Gastrocnemius medialis (tissue), 4 donors: Measurements from ENCODE around the gene VWA3B. TPM values are rescaled to one million over a fixed set of nuclear protein-coding genes. Genes with fewer than 3 reads are reported as not detected.
"Not testable (repeated sequence)": the region's sequence is repeated elsewhere in the genome, so short reads cannot be mapped to it uniquely, and the experiment has no call there.

Experiments
- ATAC-seq, 2 donors: fragments of 150-250 bp; one replicate each; pipeline ENCODE4 v1.9.1; 2016
- DNase-seq, 2 donors: peaks; one replicate each; pipeline ENCODE4 v3.0.0-alpha.2; 2019
- H3K27ac ChIP-seq, 4 donors: fragments of 200-600 bp; sonication (generic); 1 replicate in 1 of 4; 2 replicates in 3 of 4; pipeline ENCODE4 v1.5.1; 2016 to 2018; ENCODE audit warnings: mild to moderate bottlenecking in 2 of 4, moderate library complexity in 1 of 4
- H3K27me3 ChIP-seq, 3 donors: fragments of 200-600 bp; sonication (generic) in 2 of 3; 1 replicate in 1 of 3; 2 replicates in 2 of 3; pipeline versions ENCODE4 v1.5.1 to v1.6.0; 2016 to 2019; ENCODE audit warnings: mild to moderate bottlenecking in 1 of 3, moderate library complexity in 1 of 3
- H3K36me3 ChIP-seq, 2 donors: fragments of 200-600 bp; sonication (generic) in 1 of 2; one replicate each; pipeline ENCODE4 v1.5.1; 2017 to 2018
- H3K4me1 ChIP-seq, 2 donors: fragments of 200-600 bp; sonication (generic) in 1 of 2; one replicate each; pipeline ENCODE4 v1.5.1; 2016 to 2017; ENCODE audit warnings: mild to moderate bottlenecking in 2 of 2
- H3K4me3 ChIP-seq, 4 donors: fragments of 200-600 bp; sonication (generic) in 3 of 4; 1 replicate in 1 of 4; 2 replicates in 3 of 4; pipeline ENCODE4 v1.5.1; 2016 to 2019; ENCODE audit warnings: mild to moderate bottlenecking in 2 of 4
- H3K9me3 ChIP-seq, 3 donors: fragments of 200-600 bp; sonication (generic) in 2 of 3; 1 replicate in 1 of 3; 2 replicates in 2 of 3; pipeline ENCODE4 v1.5.1; 2016 to 2019
- POLR2A ChIP-seq, 2 donors: fragments of 450-650 bp; IDR thresholded peaks; one replicate each; pipeline ENCODE4 v1.6.1; 2017; ENCODE audit warnings: antibody characterized with exemption in 2 of 2, mild to moderate bottlenecking in 2 of 2, moderate library complexity in 2 of 2
- in situ Hi-C, 4 donors: fragments of 200-750 bp; cut with MboI; loops; one replicate each; pipeline versions ENCODE4 v1.15.0 to v1.8.0; 2017; ENCODE audit warnings: low sequenced_read_pairs in 4 of 4
- intact Hi-C: fragments of 100-400 bp; cut with DNase I; formaldehyde crosslinking; loops from one replicate; pipeline ENCODE4 v1.15.1; 2023; ENCODE audit warnings: low total_unique reads
- total RNA-seq, 4 donors: library from RNA; depleted of rRNA; stranded (reverse); fragments of >200 nt; gene quantifications; one replicate each; pipeline versions ENCODE4 v1.1.0 to v1.2.3, GENCODE V29; 2016
- TF ChIP-seq, protein P1 (sequence below), 5 experiments: fragments of 450-650 bp in 3 of 5; fragments of 200-600 bp in 2 of 5; sonication (generic) in 2 of 5; IDR thresholded peaks in 4 of 5; conservative IDR thresholded peaks in 1 of 5; 1 replicate in 4 of 5; 2 replicates in 1 of 5; pipeline ENCODE4 v1.5.1; 2016 to 2019; ENCODE audit warnings: antibody characterized with exemption in 5 of 5, mild to moderate bottlenecking in 3 of 5, moderate library complexity in 3 of 5

Gene VWA3B
- total RNA-seq, 4 donors from 2014 or later = not detected

DNA sequence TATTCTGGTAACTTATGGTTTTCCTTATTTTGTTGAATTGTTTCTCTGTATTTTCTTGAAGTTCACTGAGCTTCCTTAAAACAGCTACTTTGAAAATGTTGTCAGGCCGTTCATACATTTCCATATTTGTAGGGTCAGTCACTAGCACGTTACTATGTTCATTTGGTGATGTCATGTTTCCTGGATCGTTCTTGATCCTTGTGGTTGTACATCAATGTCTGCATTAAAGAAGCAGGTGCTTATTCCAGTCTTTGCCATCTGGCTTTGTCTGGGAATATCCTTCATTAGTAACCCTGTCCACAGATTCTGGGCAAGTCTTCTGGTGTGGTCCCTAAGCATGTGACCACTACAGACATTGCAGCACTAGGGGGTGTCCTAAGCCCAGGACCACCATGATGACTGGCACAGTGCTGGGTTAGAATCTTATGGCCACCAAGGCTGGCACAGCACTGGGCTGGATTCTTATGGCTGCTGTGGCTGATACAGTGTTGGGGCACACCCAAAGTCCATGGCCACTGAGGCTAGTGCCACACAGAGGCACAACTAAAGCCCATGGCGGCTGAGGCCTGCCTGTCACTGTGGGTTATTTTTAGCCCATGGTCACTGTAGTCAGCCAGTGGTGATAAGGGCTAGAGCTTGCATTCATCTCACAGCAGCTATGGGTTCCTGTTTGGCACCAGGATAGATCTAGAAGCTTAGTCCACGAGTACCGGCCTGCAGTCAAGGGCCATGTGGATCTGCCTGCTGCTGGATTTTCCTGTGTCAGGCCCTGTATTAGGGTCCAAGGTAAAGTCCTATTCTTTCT lies 13.2 kb downstream of the VWA3B start:
- no peaks in the 10 kb centered on the region for H3K27me3 ChIP-seq
- intact Hi-C loops (no loop called here), in situ Hi-C loops (no loop called here)
- H3K27ac ChIP-seq = no peak overlapping the region
- TF ChIP-seq, protein P1, sequence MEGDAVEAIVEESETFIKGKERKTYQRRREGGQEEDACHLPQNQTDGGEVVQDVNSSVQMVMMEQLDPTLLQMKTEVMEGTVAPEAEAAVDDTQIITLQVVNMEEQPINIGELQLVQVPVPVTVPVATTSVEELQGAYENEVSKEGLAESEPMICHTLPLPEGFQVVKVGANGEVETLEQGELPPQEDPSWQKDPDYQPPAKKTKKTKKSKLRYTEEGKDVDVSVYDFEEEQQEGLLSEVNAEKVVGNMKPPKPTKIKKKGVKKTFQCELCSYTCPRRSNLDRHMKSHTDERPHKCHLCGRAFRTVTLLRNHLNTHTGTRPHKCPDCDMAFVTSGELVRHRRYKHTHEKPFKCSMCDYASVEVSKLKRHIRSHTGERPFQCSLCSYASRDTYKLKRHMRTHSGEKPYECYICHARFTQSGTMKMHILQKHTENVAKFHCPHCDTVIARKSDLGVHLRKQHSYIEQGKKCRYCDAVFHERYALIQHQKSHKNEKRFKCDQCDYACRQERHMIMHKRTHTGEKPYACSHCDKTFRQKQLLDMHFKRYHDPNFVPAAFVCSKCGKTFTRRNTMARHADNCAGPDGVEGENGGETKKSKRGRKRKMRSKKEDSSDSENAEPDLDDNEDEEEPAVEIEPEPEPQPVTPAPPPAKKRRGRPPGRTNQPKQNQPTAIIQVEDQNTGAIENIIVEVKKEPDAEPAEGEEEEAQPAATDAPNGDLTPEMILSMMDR (IDR thresholded peaks at IDR 0.05 in 4 of 5, conservative IDR thresholded peaks at IDR 0.05 in 1 of 5) = no peak
- no peak for TF ChIP-seq POLR2A (IDR thresholded peaks at IDR 0.05)
- DNase-seq (no peak), ATAC-seq (no peak)
- no peaks in the 10 kb centered on the region for H3K36me3 ChIP-seq
- H3K4me3 ChIP-seq = no peak overlapping the region
- no peaks in the 10 kb centered on the region for H3K4me1 ChIP-seq
- no peaks in the 10 kb centered on the region for H3K9me3 ChIP-seq

DNA sequence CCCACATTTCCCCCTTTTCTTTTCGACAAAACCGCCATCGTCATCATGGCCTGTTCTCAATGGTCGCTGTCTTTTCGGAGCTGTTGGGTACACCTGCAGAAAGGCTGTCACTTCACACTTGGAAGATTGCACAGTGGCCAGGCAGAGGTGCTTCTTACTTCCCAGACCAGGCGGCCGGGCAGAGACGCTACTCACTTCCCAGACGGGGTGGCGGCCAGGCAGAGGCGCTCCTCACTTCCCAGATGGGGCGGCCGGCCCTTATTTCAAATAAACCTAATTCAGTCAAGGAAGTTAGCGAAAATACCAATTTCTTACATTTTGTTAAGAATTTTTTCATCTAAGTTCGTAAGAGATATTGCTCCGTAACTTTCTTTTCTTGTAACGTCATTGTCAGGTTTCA lies 15.3 kb downstream of the VWA3B start:
- in situ Hi-C loops, H3K36me3 ChIP-seq, H3K4me1 ChIP-seq, H3K27me3 ChIP-seq, H3K9me3 ChIP-seq, ATAC-seq, intact Hi-C loops, H3K4me3 ChIP-seq, DNase-seq, H3K27ac ChIP-seq: not testable (repeated sequence)

GRCh38 chr2:98102878-98103277 lies 15.9 kb downstream of the VWA3B start:
- H3K27me3 ChIP-seq = no peaks in the 10 kb centered on the region
- no peaks in the 10 kb centered on the region for H3K4me1 ChIP-seq
- DNase-seq = no peak
- H3K36me3 ChIP-seq = no peaks in the 10 kb centered on the region
- H3K27ac ChIP-seq = no peak overlapping the region
- H3K9me3 ChIP-seq = no peaks in the 10 kb centered on the region
- in situ Hi-C loops (no loop called here), intact Hi-C loops (no loop called here)
- no peak for TF ChIP-seq POLR2A (IDR thresholded peaks at IDR 0.05)
- TF ChIP-seq, protein P1 (IDR thresholded peaks at IDR 0.05 in 4 of 5, conservative IDR thresholded peaks at IDR 0.05 in 1 of 5) = no peak
- ATAC-seq = no peak
- H3K4me3 ChIP-seq = no peak overlapping the region

- no peak for DNase-seq
- TF ChIP-seq, protein P1 (IDR thresholded peaks at IDR 0.05 in 4 of 5, conservative IDR thresholded peaks at IDR 0.05 in 1 of 5) = no peak
- no peak for TF ChIP-seq POLR2A (IDR thresholded peaks at IDR 0.05)
- no peak for ATAC-seq
- no peaks in the 10 kb centered on the region for H3K27me3 ChIP-seq
- intact Hi-C loops (no loop called here), in situ Hi-C loops (no loop called here)
- H3K36me3 ChIP-seq = no peaks in the 10 kb centered on the region
- H3K4me1 ChIP-seq = no peaks in the 10 kb centered on the region
- no peak overlapping the region for H3K4me3 ChIP-seq
- H3K27ac ChIP-seq = no peak overlapping the region
- H3K9me3 ChIP-seq = no peaks in the 10 kb centered on the region
These were observed 21.1 kb downstream of the VWA3B start for GRCh38 chr2:98108110-98108509.

DNA sequence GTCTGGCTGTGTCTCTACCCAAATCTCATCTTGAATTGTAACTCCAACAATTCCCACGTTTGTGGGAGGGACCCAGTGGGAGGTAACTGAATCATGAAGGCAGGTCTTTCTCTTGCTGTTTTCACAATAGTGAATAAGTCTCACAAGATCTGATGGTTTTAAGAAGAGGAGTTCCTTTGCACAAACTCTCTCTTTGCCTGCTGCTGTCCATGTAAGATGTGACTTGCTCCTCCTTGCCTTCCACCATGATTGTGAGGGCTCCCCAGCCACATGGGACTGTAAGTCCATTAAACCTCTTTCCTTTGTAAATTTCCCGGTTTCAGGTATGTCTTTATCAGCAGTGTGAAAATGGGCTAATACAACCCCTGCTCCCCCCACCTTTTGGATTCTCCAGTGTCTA lies 23.8 kb downstream of the VWA3B start:
- DNase-seq = no peak
- no peak for ATAC-seq
- H3K4me3 ChIP-seq = no peak overlapping the region
- H3K36me3 ChIP-seq = no peaks in the 10 kb centered on the region
- no peaks in the 10 kb centered on the region for H3K27me3 ChIP-seq
- TF ChIP-seq POLR2A (IDR thresholded peaks at IDR 0.05) = no peak
- TF ChIP-seq, protein P1 (IDR thresholded peaks at IDR 0.05 in 4 of 5, conservative IDR thresholded peaks at IDR 0.05 in 1 of 5) = no peak
- intact Hi-C loops (no loop called here), in situ Hi-C loops (no loop called here)
- no peaks in the 10 kb centered on the region for H3K9me3 ChIP-seq
- no peaks in the 10 kb centered on the region for H3K4me1 ChIP-seq
- H3K27ac ChIP-seq = no peak overlapping the region
